ENCODE measurements around the gene SLC4A2.

SLC4A2 gene

GRCh38 chr7:151113344-151114150 is 54.2 kb downstream of the SLC4A2 start:
- Histone ChIP-seq H3K4me3 (ENCODE audit: low read depth, low read length) (no peak overlapping the region; the same call in 1 of the 2 replicates), H3K27ac (ENCODE audit: extremely low read depth, low read depth, low read length) (no peak overlapping the region)
- TF ChIP-seq EGR2 (tag by site-specific recombination; IDR thresholded peaks at IDR 0.05; ENCODE audit: low read depth) (0 out of 2 replicates have a peak, but pooled peaks have one; percentile 30), SP2 (tag by site-specific recombination; IDR thresholded peaks at IDR 0.05) (peak; percentile 34), ZNF214 (tag by site-specific recombination; IDR thresholded peaks at IDR 0.05; ENCODE audit: borderline replicate concordance) (no peak), ZNF76 (tag by site-specific recombination; IDR thresholded peaks at IDR 0.05; ENCODE audit: borderline replicate concordance, low read depth) (0 out of 2 replicates have a peak, but pooled peaks have one; percentile 24), TRIM28 (IDR thresholded peaks at IDR 0.05; ENCODE audit: borderline replicate concordance, low read length) (peak; percentile 77; the same call in 1 of the 2 replicates), ZNF501 (tag by site-specific recombination; IDR thresholded peaks at IDR 0.05) (no peak), ZNF449 (tag by site-specific recombination; IDR thresholded peaks at IDR 0.05) (peak; percentile 55), FEZF1 (tag by site-specific recombination; IDR thresholded peaks at IDR 0.05) (peak; percentile 72), ZNF660 (tag by site-specific recombination; IDR thresholded peaks at IDR 0.05) (no peak), IKZF3 (tag by site-specific recombination; IDR thresholded peaks at IDR 0.05) (peak; percentile 66; the same call in 1 of the 2 replicates), ZBTB17 (tag by site-specific recombination; IDR thresholded peaks at IDR 0.05) (peak; percentile 54), ZNF311 (tag by site-specific recombination; IDR thresholded peaks at IDR 0.05; ENCODE audit: borderline replicate concordance) (no peak), TCF7L2 (IDR thresholded peaks at IDR 0.05; ENCODE audit: borderline replicate concordance, low read depth, low read length) (peak; percentile 92), ZIC2 (tag by site-specific recombination; IDR thresholded peaks at IDR 0.05) (peak; percentile 83)
- TF ChIP-seq, protein P1, sequence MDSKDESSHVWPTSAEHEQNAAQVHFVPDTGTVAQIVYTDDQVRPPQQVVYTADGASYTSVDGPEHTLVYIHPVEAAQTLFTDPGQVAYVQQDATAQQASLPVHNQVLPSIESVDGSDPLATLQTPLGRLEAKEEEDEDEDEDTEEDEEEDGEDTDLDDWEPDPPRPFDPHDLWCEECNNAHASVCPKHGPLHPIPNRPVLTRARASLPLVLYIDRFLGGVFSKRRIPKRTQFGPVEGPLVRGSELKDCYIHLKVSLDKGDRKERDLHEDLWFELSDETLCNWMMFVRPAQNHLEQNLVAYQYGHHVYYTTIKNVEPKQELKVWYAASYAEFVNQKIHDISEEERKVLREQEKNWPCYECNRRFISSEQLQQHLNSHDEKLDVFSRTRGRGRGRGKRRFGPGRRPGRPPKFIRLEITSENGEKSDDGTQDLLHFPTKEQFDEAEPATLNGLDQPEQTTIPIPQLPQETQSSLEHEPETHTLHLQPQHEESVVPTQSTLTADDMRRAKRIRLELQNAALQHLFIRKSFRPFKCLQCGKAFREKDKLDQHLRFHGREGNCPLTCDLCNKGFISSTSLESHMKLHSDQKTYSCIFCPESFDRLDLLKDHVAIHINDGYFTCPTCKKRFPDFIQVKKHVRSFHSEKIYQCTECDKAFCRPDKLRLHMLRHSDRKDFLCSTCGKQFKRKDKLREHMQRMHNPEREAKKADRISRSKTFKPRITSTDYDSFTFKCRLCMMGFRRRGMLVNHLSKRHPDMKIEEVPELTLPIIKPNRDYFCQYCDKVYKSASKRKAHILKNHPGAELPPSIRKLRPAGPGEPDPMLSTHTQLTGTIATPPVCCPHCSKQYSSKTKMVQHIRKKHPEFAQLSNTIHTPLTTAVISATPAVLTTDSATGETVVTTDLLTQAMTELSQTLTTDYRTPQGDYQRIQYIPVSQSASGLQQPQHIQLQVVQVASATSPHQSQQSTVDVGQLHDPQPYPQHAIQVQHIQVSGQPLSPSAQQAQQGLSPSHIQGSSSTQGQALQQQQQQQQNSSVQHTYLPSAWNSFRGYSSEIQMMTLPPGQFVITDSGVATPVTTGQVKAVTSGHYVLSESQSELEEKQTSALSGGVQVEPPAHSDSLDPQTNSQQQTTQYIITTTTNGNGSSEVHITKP (tag by site-specific recombination; IDR thresholded peaks at IDR 0.05), result peak; percentile 90
- TF ChIP-seq, protein P2, sequence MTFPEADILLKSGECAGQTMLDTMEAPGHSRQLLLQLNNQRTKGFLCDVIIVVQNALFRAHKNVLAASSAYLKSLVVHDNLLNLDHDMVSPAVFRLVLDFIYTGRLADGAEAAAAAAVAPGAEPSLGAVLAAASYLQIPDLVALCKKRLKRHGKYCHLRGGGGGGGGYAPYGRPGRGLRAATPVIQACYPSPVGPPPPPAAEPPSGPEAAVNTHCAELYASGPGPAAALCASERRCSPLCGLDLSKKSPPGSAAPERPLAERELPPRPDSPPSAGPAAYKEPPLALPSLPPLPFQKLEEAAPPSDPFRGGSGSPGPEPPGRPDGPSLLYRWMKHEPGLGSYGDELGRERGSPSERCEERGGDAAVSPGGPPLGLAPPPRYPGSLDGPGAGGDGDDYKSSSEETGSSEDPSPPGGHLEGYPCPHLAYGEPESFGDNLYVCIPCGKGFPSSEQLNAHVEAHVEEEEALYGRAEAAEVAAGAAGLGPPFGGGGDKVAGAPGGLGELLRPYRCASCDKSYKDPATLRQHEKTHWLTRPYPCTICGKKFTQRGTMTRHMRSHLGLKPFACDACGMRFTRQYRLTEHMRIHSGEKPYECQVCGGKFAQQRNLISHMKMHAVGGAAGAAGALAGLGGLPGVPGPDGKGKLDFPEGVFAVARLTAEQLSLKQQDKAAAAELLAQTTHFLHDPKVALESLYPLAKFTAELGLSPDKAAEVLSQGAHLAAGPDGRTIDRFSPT (tag by site-specific recombination; IDR thresholded peaks at IDR 0.05), result peak; percentile 57; the same call in 1 of the 2 replicates
- TF ChIP-seq, protein P3, sequence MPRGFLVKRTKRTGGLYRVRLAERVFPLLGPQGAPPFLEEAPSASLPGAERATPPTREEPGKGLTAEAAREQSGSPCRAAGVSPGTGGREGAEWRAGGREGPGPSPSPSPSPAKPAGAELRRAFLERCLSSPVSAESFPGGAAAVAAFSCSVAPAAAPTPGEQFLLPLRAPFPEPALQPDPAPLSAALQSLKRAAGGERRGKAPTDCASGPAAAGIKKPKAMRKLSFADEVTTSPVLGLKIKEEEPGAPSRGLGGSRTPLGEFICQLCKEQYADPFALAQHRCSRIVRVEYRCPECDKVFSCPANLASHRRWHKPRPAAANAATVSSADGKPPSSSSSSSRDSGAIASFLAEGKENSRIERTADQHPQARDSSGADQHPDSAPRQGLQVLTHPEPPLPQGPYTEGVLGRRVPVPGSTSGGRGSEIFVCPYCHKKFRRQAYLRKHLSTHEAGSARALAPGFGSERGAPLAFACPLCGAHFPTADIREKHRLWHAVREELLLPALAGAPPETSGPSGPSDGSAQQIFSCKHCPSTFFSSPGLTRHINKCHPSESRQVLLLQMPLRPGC (tag by site-specific recombination; IDR thresholded peaks at IDR 0.05), result no peak

More at GRCh38 chr7:151113344-151114150, 54.2 kb downstream of the SLC4A2 start:
- Histone ChIP-seq H3K9me3 (ENCODE audit: control insufficient read depth, insufficient read depth, low read depth, low read length) (no peaks in the 10 kb centered on the region), H3K36me3 (ENCODE audit: control insufficient read depth in 2 of 2, insufficient read depth in 1 of 2, low read length in 2 of 2) (peaks cover 0 to 30% of the 10 kb centered on the region in 2 experiments; a peak in 1 of 3 replicates), H3K4me1 (ENCODE audit: control insufficient read depth, insufficient read depth, low read length) (no peaks in the 10 kb centered on the region)
- ChIA-PET CTCF (interaction anchor here (0.5 to 5.5 kb wide), 13 partner anchors 9 to 148 kb away, joined by 3 to 43 read pairs (median 3); no protein-coding TSS in a partner anchor), POLR2A (interaction anchor here (0.8 to 1.2 kb wide), 4 partner anchors 33 to 94 kb away, joined by 3 to 4 read pairs (median 3); partner anchors contain the start of genes ABCB8 and FASTK)
